GOT3 (cell line): Measurements from ENCODE around the gene ANKRA2.
"Not testable (repeated sequence)": the region's sequence is repeated elsewhere in the genome, so short reads cannot be mapped to it uniquely, and the experiment has no call there.

ENCODE experiments used
- DNase-seq: peaks from one replicate; lab custom pipeline; 2025; ENCODE audit warnings: mixed read lengths; lab: John Stamatoyannopoulos, UW

Gene ANKRA2

DNA sequence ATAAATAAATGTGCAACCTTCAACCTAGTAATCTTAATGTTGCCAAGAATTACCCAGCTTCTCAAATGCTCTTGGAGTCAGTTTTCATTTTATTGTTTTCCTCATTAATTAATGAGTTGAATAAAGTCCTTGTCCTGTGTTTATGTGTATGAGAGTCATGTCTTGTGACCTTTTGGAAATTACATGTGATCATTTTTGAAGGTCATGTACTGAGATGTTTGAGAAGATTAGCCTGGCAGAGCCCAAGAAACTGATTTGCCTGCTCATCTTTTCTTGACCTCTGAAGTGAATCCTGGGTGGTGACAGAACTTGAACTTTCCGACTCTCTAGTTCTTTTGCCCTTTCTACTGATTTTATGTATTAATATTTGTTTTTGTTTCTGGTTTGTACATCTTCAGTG lies 15.4 kb downstream of the ANKRA2 start:
- no peak for DNase-seq

DNA sequence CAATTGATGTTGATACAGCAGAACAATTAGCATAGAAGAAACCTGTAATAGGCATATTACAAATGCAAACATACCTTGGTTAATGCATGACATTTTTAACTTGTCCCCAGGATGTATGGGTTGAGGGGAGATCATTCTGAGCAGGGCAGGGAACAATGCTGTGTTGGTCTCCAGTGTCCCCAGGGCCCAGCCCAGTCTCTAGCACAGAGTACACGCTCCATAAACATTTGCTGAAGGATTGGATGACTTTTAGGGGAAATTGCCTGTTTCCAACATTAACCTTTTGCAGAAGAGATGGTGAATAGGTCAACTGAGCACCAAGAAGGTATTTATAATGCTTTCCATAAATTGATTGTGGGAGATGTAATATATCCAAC lies 20.0 kb downstream of the ANKRA2 start:
- no peak for DNase-seq

DNA sequence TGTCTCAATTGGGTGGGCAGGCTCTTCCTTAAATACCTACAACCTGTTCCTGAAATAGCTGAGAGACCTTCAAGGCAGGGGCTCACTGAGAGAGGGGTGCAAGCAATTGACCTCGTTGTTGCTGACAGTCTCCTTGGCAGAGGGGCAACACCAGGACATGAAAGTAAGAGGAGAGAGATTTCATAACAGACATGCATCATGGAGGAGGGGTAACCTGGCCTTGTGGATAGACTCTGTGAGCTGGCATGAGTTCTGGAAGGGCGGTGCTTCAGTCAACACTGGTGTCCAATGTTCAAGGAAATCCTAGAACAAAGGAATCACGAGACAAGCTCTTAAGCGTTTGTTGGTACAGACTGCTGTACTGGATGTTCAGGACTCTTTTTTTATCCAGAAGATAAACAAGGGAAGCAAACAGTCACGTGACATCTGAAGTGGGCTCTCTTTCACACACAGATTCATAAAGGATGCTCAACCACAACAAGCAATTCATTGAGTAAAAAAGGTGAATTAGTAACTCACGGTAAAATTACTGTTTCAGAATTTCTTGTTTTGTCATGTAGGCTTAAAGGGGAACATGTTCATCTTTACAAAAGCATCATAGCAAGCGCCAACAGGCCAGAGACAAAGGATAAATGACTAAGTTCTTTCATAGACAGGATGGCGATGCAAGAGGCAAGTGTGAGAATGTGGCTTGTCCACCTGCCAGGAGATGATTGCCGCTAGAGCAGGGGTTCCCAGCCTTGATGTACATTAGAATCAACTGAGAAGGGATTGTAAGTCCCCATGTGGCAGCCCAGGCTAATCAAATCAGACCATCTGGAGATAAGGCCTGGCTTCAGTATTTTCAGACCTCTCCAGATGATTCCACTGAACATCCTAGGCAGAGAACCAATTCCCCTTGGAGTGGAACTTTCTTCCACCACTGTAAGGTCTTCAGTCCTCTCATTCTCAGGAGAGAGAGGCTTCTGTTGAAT lies 20.7 kb downstream of the ANKRA2 start:
- DNase-seq = no peak

DNA sequence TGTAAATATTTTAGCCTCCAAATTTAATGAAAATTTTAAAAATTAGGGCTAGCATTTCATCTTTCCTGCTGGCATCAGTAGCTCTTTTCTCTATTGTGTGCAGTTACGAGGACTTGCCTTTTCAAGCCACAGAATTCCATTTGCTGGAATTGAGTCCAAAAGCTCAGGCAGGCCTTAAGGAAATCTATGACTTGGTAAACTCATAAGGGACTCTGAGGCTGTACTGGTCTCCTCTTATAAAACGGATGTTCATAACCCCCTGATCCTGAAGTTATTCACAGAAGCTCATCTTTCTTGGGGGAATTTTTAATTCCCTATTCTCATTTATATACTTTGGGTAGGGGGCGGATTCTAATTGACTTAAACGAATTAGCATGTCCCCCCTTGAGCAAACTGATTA lies 23.4 kb downstream of the ANKRA2 start:
- no peak for DNase-seq

DNA sequence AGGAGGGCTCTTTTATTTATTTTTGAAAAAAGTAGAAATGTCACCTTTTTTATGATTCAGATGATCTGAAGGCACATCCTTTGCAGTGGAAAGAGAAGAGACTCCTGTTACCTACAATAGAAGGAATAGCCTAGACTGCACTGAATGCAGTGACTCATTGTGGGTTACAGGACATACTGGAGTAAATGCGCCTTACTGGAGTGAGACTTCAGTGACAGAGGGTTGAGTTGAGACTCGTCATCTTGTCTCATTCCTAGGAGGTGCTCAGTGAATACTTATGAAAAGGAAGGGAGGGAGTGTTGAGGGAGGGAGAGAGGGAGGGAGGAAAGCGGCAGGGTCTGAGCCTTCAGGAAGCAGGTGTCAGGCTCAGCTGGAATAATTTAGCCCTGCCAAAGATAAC lies 25.2 kb downstream of the ANKRA2 start:
- no peak for DNase-seq

DNA sequence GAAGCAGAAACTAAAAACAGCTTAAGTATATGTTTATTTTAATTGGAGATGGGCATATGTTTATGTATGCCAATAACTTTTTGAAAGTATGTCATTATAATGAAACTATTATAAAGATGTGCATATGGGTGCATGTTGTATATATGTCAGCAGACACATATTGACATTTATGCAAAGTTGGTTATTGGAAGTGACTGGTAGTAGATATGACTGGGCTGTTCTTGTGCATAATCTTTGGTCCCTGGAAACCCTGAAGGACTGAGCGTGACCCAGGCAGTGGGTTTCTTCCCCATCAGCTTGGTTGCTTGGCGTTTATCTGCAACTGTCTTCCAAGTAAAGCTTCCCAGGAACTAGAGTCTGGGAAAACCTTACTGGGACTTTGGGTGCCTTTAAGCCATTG lies 25.7 kb downstream of the ANKRA2 start:
- no peak for DNase-seq

DNA sequence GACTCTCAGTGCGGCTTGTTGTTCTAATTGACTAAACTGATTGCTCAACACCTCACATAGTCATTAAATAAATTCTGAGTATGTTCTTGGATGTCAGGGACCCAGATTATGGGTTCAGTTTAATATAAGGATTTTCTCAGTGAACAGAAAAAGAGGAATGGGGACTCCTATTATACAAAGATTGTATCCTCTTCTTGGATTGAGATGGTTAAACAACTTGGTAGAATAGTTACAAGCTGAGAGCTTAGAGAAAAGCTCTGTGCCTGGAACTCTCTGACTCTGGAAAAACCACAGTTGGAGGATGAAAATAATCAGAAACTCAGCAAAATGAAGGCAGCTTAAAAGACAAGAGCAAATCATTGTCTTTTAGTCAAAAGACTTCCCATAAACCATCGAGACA lies 30.5 kb downstream of the ANKRA2 start:
- no peak for DNase-seq

DNA sequence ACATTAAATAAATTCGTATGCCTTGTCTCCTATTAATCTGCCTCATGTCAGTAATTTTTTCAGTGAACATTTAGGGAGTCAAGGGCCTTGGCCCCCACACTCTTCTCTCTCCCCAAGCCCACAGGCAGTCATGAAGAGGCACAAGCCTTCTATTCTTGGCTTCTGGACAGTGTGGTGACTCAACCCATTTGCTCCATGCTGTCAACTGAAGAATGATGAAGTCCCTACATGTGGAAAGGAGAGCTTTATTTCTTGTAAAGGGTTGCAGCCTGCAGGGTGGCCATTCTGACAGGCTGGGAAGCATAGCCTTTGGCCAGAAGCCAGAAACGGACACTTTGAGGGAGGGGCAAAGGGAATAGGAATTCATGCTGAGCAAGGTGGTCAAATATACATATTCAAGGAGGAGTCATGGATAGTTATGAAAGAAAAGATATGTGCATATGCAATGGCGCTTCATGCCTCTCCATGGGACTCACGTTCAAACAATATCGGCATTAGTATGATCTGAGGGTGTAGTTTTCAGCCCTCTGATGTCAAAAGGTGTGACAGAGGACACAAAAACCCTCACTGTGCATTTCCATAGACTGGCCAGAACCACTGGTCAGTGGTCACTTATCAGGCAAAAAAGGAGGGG lies 31.3 kb downstream of the ANKRA2 start:
- DNase-seq = no peak

DNA sequence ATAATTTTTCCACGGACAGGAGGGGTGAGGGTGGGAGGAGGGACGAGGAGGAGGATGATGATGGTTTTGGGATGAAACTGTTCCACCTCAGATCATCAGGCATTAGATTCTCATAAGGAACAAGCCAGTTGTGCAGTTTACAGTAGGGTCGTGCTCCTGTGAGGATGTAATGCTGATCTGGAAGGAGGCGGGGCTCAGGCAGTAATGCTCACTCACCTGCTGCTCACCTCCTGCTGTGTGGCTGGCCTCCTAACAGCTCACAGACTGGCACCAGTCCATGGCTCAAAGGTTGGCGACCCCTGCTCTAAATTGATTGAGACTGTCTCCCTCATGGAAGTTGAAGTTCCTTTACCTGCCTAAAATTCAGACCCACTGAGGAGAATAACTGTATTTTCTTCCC lies 33.2 kb downstream of the ANKRA2 start:
- no peak for DNase-seq

DNA sequence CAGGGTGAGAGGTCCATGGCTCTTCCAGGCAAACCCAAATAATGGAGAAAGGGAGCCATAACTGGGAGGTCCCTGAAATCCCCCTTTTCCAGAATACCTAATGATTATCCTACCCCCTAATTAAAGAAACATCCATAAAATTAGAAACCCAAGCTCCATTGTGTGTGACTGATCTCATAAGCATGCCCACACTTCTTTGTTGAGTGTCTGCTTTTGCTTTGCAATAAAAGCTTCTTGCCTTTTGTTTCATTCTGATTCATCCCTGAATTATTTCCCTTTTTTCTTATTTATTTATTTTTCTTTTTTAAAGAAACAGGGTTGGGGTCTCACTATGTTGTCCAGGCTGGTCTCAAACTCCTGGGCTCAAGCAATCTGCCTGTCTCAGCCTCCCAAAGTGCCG lies 34.1 kb downstream of the ANKRA2 start:
- DNase-seq = no peak

DNA sequence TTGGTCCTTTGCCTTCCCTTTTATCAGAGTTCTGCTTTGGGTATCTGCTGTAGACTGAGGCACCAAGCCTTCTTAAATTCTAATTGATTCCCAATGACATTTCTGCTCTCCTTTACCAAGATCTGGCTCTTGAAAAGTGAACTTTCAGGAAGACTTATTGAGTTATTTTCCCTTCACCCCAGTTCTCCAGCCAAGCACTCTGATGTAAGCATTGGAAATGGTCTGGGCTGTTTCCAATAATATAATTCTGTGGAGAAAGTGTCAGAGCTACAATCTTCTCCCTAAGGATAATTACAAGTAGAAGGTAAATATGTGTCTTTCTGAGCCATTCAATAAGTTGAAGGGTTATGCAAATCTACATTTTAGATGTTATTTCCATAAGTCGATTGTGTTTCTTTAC lies 36.4 kb downstream of the ANKRA2 start:
- no peak for DNase-seq

DNA sequence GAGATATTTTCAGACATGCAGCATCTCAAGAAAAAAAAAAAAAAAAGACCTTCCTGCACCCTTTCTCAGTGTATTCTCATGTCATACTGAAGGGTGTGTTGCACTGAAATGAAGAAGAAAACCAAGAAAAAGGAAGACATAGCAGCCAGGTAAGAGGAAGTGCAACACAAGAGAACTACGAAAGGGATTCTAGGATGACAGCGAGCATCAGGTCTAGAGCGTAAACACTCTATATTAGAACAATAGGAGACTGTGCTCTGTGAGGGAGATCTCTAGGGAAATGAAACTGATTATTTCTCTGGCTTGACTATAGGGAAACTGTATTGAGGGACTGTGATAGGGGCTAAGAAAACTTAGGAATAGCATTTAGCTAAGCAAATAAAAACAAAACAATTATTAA lies 37.2 kb downstream of the ANKRA2 start:
- DNase-seq = no peak

DNA sequence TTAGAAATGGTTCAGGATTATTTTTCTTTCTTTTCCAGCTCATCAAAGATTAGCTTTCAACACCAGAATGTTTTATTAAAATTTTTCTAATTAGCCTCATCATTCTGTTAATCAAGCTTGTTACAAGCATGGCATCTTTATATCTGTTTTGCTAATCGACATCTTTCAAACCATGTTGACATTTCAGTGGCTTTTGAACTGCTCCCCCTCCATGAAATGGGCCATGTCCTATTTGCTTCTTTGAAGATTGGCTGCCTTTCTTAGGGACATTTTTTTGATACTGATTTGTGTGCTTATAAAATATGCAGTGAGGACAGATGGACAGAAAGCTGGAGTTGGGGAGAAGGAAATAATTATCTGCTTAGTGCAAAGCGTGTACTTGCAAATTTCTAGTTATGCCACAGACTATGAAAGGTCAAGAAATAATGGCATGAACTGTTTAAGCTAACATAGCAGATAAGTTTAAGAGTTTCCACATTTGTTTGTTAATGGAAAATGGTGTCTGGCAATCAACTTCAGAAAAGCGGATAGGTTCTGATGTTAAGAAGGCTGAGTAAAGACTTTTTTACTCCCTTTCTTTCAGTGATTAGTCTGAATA lies 39.7 kb downstream of the ANKRA2 start:
- DNase-seq = no peak

DNA sequence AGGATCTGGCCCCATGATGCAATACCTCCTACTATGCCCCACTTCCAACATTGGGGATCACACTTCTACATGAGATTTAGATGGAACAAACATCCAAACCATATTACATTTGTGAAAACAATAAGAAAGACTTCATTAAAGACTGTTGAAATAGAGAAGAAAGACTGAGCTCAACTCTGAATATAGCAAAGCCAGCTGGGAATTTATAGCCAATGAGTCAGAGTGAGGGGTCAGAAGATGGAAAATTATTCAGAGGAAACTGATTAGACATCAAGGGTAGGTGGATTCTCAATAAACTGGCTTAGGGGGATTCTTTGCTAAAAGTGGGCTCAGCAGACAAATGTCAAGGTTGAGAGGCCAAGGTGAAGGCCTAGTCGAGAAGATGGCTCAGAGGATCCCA lies 41.6 kb downstream of the ANKRA2 start:
- DNase-seq = no peak

DNA sequence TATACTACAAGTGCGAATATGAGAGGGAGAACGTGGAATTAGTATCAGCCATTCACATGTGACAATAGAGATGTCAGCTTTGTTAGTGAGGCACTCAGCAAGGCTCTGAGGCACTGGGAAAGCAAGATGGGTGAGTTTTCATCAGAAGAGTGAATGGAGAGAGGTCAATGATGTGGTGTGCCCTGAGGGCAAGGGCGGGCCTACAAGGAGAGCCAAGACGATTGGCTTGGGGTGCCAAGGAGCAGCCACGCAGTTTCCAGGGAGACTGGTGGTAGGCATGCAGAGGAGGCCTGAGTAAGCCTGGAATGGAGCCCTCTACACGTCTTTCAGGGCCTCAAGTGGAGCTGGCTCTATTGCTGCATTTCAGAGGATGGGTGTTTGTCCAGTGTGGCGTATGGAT lies 42.5 kb downstream of the ANKRA2 start:
- DNase-seq = no peak

DNA sequence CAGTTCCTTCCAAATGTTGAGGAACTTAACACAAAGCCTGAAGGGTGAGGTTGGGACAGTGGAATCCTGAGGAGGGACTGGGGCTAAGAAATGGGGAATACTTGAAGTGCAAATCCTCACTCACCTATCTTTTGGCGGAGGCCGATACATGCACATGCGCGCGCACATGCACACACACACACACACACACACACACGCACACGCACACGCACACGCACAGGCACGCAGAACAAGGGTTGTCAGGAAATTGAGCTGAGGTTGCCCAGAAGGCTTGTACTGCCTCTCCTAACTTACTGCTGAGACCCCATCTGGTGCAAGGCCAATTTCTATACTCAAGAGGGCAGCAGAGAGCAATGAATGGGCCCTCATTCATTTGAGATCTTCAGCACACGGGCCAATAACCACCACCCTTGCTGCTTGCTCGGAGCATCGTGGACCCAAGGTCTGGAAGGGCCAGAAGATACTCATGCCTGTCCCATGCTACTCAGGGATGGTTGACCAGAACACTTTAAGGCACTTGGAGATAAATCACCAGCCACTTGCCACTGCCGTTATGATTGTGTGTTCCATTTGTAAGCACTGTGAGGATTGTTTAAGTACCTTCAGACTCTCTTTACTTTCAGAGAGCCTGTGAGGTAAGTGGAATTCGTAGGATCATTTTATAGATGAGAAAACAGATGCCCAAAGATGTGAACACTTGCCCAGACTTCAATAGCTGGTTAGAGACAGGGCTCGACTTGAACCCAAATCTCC lies 45.7 kb downstream of the ANKRA2 start:
- DNase-seq = no peak

DNA sequence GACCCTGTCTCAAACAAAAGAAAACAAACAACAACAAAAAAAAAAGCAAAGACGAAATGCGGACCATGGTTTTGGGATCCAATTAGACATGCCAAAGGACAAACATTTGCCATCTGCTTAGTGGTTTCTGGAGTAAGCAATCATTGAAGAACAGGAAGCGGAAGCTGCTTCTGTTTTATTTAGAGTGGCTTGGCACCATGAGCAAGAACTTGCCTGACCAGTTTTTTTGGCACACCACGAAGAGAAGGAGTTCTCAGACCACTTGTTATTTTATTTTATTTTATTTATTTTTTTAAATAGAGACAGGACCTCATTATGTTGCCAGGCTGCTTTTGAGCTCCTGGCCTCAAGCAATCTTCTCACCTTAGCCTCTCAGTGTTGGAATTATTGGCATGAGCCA lies 50.2 kb downstream of the ANKRA2 start:
- DNase-seq = no peak

DNA sequence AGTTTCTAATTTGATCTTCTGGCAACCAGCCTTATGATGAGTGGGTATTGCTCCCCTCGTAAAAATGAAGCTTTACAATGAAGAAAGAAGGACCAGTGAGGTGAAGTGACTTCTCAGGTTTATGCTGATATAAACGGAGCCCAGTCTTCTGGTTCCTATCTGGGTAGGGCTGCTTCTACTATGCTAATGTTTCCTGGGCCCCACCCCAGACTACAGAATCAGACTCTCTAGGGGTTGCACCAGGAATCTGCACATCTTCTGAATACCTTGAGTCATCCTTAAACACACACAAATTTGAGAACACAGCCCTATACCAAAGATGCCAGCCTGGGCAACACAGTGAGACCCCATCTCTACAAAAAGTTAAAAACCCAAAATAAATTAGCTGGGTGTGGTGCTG lies 51.0 kb downstream of the ANKRA2 start:
- DNase-seq = no peak

DNA sequence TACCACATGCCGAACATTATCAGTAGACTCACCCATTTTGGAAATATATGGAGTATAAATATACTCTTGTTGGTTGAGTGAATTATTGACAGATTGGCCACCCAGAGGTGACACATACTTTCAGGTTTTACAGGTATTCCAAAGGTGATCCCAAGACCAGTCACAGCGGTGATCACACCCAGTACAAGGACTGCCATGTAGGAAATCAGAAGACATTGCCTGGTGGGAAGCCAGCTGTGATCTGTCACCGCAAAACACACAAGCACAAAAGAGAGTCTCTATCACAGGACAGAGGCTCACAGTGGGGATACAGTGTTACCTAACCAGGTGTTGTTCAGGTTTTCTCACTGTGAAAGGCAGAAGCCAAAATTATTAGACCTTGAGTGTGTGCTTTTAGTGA lies 51.4 kb downstream of the ANKRA2 start:
- DNase-seq = no peak

DNA sequence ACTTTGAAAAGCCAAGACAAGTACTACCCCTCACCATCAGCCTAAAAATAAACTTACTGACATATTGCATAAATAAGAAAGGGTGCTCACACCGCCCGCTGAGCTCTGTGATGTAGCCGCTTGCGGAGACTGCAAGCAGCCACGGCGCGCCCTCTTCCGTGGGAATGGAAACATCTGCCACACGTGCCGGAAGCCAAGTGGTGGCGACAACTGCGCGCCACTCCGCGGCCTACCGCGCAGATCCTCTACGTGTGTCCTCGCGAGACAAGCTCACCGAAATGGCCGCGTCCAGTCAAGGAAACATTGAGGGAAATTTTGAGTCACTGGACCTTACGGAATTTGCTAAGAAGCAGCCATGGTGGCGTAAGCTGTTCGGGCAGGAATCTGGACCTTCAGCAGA lies 56.9 kb downstream of the ANKRA2 start:
- DNase-seq = not testable (repeated sequence)

DNA sequence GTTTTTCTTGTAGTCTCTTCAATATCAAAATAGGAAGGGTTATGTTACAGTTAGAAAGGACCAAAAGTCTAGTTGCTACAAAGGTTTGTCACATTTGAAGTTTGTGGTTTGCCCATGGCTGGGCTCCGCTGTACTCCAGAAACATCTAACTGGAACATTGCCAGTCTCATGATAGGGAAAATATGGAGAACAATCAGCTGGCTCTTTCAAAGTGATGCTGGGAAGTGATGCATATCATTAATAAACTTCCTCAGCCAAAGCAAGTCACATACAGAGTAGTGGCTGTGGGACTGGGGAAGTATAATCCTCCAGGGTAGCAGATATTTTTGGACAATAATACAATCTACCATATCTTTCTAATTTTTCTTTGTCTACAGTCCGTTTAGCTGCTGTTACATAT lies 58.4 kb downstream of the ANKRA2 start:
- DNase-seq = no peak

DNA sequence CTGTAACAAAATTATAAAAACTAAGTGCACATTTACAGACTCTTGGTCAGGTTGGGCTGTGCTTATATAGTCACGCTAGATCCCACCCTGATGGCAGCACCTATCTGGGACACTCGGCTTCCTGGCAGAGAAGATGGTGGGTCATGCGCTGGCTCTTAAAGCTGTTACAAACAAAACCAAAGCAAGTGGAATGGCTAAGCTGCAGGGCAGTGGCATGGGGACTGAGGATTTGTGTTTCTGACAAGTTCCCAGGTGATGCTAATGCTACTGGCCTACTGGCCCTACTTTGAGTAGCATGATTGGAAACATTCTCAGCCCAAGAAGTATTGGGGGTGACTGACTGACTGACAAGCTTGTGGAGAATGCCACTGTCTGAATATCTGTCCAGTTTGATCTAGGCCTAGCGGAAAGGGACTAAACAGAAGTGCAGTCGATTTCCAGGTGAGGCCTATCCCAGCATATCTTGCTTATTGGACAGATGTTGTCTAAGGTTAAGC lies 58.9 kb downstream of the ANKRA2 start:
- DNase-seq = no peak
